Gastrocnemius medialis (tissue), 4 donors: Measurements from ENCODE around the gene ATP6V0D1.

Source experiments
- POLR2A ChIP-seq, 2 donors: fragments of 450-650 bp; IDR thresholded peaks; one replicate each; pipeline ENCODE4 v1.6.1; 2017; ENCODE audit warnings: antibody characterized with exemption in 2 of 2, mild to moderate bottlenecking in 2 of 2, moderate library complexity in 2 of 2
- TF ChIP-seq, protein P1 (sequence below), 5 experiments: fragments of 450-650 bp in 3 of 5; fragments of 200-600 bp in 2 of 5; sonication (generic) in 2 of 5; IDR thresholded peaks in 4 of 5; conservative IDR thresholded peaks in 1 of 5; 1 replicate in 4 of 5; 2 replicates in 1 of 5; pipeline ENCODE4 v1.5.1; 2016 to 2019; ENCODE audit warnings: antibody characterized with exemption in 5 of 5, mild to moderate bottlenecking in 3 of 5, moderate library complexity in 3 of 5

DNA sequence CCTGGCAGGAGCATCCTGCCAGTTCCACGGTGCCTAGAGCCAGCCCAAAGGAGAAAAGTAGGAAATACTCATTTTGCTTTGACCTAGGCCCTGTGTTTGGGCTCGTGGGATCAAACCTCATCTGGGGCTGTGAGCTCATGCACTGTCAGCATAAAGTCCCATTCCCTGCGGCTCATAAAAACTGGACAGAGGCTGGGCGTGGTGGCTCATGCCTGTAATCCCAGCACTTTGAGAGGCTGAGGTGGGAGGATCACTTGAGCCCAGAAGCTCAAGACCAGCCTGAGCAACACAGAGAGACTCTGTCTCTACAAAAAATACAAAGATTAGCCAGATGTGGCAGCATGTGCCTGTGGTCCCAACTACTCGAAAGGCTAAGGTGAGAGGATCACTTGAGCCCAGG, 17.9 kb downstream of the ATP6V0D1 start:
- TF ChIP-seq, protein P1, sequence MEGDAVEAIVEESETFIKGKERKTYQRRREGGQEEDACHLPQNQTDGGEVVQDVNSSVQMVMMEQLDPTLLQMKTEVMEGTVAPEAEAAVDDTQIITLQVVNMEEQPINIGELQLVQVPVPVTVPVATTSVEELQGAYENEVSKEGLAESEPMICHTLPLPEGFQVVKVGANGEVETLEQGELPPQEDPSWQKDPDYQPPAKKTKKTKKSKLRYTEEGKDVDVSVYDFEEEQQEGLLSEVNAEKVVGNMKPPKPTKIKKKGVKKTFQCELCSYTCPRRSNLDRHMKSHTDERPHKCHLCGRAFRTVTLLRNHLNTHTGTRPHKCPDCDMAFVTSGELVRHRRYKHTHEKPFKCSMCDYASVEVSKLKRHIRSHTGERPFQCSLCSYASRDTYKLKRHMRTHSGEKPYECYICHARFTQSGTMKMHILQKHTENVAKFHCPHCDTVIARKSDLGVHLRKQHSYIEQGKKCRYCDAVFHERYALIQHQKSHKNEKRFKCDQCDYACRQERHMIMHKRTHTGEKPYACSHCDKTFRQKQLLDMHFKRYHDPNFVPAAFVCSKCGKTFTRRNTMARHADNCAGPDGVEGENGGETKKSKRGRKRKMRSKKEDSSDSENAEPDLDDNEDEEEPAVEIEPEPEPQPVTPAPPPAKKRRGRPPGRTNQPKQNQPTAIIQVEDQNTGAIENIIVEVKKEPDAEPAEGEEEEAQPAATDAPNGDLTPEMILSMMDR (IDR thresholded peaks at IDR 0.05 in 4 of 5, conservative IDR thresholded peaks at IDR 0.05 in 1 of 5): no peak
- TF ChIP-seq POLR2A (IDR thresholded peaks at IDR 0.05): no peak
